DOHH2 (cell line): ENCODE data around the gene CRADD.

Source experiments
- EZH2phosphoT487 ChIP-seq: fragments of 200-600 bp; sonication (generic); IDR thresholded peaks from 2 replicates; pipeline ENCODE4 v1.6.1; 2017; ENCODE audit warnings: borderline replicate concordance, mild to moderate bottlenecking, antibody characterized with exemption, low read length, moderate library complexity, mixed read lengths
- TF ChIP-seq, protein P1 (sequence below): fragments of 200-600 bp; sonication (generic); IDR thresholded peaks from one replicate; pipeline ENCODE4 v1.5.1; 2014; ENCODE audit warnings: antibody characterized with exemption, mild to moderate bottlenecking, low read depth, low read length; ENCODE audit not compliant: poor library complexity, severe bottlenecking

DNA sequence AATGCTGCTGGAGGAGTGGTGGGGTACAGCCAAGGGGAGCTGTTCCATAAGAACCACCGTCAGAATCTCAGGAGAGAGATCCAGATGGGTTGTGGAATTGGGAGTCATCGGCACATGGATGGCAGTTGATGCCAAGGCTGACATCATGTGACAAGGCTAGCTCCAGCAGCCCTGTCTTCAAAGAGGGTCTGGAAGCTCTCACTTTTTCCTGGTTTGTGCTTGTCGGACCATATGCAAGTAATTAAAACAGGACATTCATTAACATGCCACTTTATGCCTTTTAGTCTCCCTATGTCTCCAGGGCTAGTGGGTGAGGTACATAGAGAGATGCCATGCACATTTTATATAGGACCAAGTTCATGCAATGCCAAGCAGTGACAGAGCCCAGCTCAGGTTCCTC, 211.8 kb downstream of the CRADD start:
- TF ChIP-seq, protein P1, sequence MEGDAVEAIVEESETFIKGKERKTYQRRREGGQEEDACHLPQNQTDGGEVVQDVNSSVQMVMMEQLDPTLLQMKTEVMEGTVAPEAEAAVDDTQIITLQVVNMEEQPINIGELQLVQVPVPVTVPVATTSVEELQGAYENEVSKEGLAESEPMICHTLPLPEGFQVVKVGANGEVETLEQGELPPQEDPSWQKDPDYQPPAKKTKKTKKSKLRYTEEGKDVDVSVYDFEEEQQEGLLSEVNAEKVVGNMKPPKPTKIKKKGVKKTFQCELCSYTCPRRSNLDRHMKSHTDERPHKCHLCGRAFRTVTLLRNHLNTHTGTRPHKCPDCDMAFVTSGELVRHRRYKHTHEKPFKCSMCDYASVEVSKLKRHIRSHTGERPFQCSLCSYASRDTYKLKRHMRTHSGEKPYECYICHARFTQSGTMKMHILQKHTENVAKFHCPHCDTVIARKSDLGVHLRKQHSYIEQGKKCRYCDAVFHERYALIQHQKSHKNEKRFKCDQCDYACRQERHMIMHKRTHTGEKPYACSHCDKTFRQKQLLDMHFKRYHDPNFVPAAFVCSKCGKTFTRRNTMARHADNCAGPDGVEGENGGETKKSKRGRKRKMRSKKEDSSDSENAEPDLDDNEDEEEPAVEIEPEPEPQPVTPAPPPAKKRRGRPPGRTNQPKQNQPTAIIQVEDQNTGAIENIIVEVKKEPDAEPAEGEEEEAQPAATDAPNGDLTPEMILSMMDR, result no peak
- TF ChIP-seq EZH2phosphoT487, result no peak
